ENCODE data around the gene DPRX.

DNA sequence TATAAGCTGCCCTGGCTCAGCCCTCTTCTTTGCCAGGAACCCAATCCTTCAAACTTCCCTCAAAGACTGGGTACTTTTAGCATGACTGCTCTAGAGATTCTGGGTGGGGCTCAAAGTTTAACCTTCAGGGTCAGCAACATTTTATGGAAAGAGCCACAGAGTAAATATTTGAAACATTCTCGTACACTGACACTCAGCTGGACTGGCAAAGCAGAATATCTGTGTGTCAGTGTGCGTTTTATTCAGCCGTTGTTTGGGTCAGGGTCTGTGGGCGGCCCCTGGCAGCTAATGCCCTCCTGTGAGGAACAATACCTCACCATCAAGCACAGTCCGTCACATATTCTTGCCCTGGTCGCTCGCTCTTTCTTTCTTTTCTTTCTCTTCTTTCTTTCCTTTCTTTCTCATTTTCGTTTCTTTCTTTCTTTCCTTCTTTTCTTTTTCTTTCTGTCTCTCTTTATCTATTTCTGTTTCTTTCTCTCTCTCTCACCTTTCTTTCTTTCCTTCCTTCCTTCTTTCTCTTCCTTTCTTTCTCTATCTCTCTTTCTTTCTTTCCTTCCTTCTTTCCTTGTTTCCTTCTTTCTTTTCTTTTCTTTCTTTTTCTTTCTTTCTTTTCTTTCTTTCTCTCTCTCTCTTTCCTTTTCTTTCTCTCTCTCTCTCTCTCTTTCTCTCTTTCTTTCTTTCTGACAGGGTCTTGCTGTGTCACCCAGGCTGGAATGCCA is 10.7 kb downstream of the DPRX start:
- TF ChIP-seq, protein P1, sequence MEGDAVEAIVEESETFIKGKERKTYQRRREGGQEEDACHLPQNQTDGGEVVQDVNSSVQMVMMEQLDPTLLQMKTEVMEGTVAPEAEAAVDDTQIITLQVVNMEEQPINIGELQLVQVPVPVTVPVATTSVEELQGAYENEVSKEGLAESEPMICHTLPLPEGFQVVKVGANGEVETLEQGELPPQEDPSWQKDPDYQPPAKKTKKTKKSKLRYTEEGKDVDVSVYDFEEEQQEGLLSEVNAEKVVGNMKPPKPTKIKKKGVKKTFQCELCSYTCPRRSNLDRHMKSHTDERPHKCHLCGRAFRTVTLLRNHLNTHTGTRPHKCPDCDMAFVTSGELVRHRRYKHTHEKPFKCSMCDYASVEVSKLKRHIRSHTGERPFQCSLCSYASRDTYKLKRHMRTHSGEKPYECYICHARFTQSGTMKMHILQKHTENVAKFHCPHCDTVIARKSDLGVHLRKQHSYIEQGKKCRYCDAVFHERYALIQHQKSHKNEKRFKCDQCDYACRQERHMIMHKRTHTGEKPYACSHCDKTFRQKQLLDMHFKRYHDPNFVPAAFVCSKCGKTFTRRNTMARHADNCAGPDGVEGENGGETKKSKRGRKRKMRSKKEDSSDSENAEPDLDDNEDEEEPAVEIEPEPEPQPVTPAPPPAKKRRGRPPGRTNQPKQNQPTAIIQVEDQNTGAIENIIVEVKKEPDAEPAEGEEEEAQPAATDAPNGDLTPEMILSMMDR (IDR thresholded peaks at IDR 0.05; ENCODE audit: insufficient read depth, low read length) = no peak
- no peak for TF ChIP-seq GABPA (IDR thresholded peaks at IDR 0.05; ENCODE audit: low read depth)
- no peak for TF ChIP-seq POLR2AphosphoS5 (IDR thresholded peaks at IDR 0.05; ENCODE audit: low read depth)
